Small intestine (tissue), 7 donors: Measurements from ENCODE around the gene EEFSEC. TPM values are rescaled to one million over a fixed set of nuclear protein-coding genes. Genes with fewer than 3 reads are reported as not detected.

Experiments used
- DNase-seq, 2 donors: peaks; one replicate each; pipeline versions ENCODE4 v3.0.0 to v3.0.0-alpha.2; 2013
- FAIRE-seq: peaks from 2 replicates; lab custom pipeline; 2012; peaks lifted over from hg19 to GRCh38; lab: Jason Lieb, UNC
- H3K27ac ChIP-seq, 3 donors: one replicate each; pipeline ENCODE4 v1.5.1; 2013; ENCODE audit warnings: low read length in 2 of 3, mild to moderate bottlenecking in 2 of 3, control low read depth in 1 of 3, inconsistent platforms in 1 of 3, low read depth in 1 of 3, moderate library complexity in 1 of 3
- H3K27me3 ChIP-seq, 3 donors: one replicate each; pipeline ENCODE4 v1.6.1; 2013; ENCODE audit warnings: low read length in 3 of 3, inconsistent platforms in 1 of 3; ENCODE audit not compliant: control insufficient read depth in 3 of 3, insufficient read depth in 3 of 3
- H3K36me3 ChIP-seq, 3 donors: one replicate each; pipeline ENCODE4 v1.6.1; 2013; ENCODE audit warnings: low read length in 3 of 3, inconsistent platforms in 1 of 3, low read depth in 1 of 3, mild to moderate bottlenecking in 1 of 3, moderate library complexity in 1 of 3; ENCODE audit not compliant: control insufficient read depth in 3 of 3, insufficient read depth in 2 of 3
- H3K4me1 ChIP-seq, 3 donors: one replicate each; pipeline ENCODE4 v1.6.1; 2013; ENCODE audit warnings: low read length in 2 of 3, inconsistent platforms in 1 of 3, low read depth in 1 of 3, mild to moderate bottlenecking in 1 of 3, moderate library complexity in 1 of 3; ENCODE audit not compliant: control insufficient read depth in 3 of 3, insufficient read depth in 2 of 3
- H3K4me3 ChIP-seq, 3 donors: one replicate each; pipeline ENCODE4 v1.5.1; 2013; ENCODE audit warnings: low read length in 3 of 3, control low read depth in 1 of 3, inconsistent platforms in 1 of 3, low read depth in 1 of 3, mild to moderate bottlenecking in 1 of 3, moderate library complexity in 1 of 3
- H3K9me3 ChIP-seq, 2 donors: one replicate each; pipeline ENCODE4 v1.6.1; 2013; ENCODE audit warnings: low read depth in 1 of 2, low read length in 1 of 2; ENCODE audit not compliant: control insufficient read depth in 2 of 2, insufficient read depth in 1 of 2
- WGBS, 3 donors: extraction: QIAGEN DNeasy Blood & Tissue Kit; methylation state at CpG; one replicate each; pipeline ENCODE4 v1.1.7; 2013; 5-methylcytosine and 5-hydroxymethylcytosine counted together
- polyA plus RNA-seq, 4 donors: library from polyadenylated mRNA; stranded (reverse) in 3 of 4; unstranded in 1 of 4; fragments of 200-250 nt in 3 of 4; fragments of 120-200 nt in 1 of 4; gene quantifications; one replicate each; pipeline versions ENCODE4 v1.2.1 to v1.2.3, GENCODE V29; 2013
- donor health status: healthy with polysubstance abuse.
- donor health status: control.
- donor health status: control.
- donor health status: Bipolar disorder and iron deficiency.
- donor health status: healthy.

Gene EEFSEC
- polyA plus RNA-seq, 4 donors, result 4.9 to 29.0 (median 10.2) TPM

DNA sequence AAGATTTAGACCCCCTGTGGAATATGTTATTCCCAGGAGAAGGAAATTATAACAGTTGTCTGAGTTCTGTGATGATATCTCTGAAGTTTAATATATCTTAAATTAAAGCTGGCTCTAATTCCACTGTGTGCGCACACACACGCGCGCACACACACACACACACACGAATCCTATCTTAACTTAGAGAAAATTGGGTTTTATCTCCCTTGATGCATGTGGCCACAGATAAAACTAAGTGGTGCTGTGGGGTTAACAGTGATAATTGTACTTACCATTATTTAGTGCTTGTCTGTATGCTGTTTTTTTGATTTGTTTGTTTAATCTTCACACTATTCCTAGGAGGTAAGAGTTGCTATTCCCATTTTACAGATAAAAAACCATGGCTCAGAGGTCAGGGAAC, 7.4 kb downstream of the EEFSEC start:
- H3K4me3 ChIP-seq, result no peak overlapping the region
- no peaks in the 10 kb centered on the region for H3K4me1 ChIP-seq
- WGBS, 3 donors, result 90 to 95% (median 94%) methylated on average over 5 of the region's 5 CpGs
- H3K27ac ChIP-seq, result no peak overlapping the region
- FAIRE-seq, result no peak
- H3K27me3 ChIP-seq, result no peaks in the 10 kb centered on the region
- H3K9me3 ChIP-seq, result peaks cover 0 to 4% of the 10 kb centered on the region in 2 donors
- peaks cover 0 to 22% (median 0%) of the 10 kb centered on the region in 3 donors for H3K36me3 ChIP-seq
- no peak for DNase-seq

DNA sequence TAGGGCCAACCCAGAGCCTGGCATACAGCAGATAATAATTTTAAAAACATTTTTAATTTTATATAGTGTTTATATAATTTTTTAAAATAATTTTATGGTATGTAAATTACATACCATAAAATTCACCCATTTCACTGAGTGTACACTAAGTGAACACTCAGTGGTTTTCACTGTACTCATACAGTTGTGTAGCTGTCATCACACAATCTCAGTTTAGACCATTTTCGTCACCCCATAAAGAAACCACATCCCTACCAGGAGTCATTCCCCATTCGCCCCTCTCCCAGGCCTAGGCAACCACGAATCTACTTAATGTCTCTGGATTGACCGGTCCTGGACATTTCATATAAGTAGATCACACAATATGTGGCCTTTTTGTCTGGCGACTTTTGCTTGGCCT, 10.2 kb downstream of the EEFSEC start:
- Histone ChIP-seq H3K4me3 (no peak overlapping the region), H3K4me1 (peaks cover 0 to 4% (median 0%) of the 10 kb centered on the region in 3 donors), H3K27ac (no peak overlapping the region), H3K36me3 (peaks cover 0 to 29% (median 0%) of the 10 kb centered on the region in 3 donors), H3K27me3 (no peaks in the 10 kb centered on the region), H3K9me3 (no peaks in the 10 kb centered on the region)
- DNase-seq, result no peak
- no peak for FAIRE-seq
- WGBS, 3 donors, result 53 to 92% (median 70%) methylated on average over 5 of the region's 5 CpGs

DNA sequence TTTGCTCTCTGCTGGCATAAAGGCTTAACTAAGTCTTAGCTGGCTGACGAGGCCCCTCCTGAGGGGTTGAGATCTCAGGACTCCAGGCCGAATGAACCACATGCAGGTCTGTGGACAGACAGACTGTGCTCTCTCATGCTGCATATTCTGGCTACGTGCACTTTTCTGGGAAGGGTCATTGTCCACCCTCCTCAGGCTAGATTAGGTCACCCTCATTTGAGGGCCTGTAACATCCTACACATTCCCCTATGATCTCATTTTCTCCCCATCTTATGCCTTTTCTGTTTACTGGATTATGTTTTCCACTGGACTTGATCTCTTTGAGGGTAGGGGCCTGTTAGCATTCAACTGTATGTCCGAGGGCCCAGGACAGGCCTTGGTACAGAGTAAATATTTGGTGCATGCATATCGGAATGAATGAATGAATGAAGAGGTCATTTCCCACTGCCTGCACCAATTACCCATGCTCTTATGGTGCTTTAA, 13.7 kb downstream of the EEFSEC start:
- Histone ChIP-seq H3K27me3 (no peaks in the 10 kb centered on the region), H3K4me3 (no peak overlapping the region), H3K9me3 (no peaks in the 10 kb centered on the region), H3K36me3 (peaks cover 0 to 20% (median 0%) of the 10 kb centered on the region in 3 donors), H3K4me1 (peaks cover 0 to 11% (median 0%) of the 10 kb centered on the region in 3 donors), H3K27ac (no peak overlapping the region)
- 89 to 94% (median 89%) methylated on average over 5 of the region's 5 CpGs for WGBS, 3 donors
- FAIRE-seq (no peak), DNase-seq (no peak)

DNA sequence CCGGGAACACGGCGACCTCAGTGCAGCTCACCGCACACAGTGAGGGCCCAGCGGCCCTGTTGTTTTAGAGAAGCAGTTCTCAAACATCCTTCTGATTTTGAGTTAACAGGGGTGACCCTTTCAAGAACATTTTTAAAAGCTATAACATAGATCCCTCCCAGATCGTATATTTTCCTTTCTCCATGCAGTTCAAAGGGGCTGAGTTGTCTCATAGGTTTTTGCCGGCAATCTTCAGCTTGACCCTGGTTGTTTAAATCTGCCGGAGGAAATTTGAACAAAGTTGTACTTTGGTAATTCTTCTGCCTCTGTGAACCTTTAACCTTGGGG, 14.3 kb downstream of the EEFSEC start:
- Histone ChIP-seq H3K36me3 (peaks cover 0 to 16% (median 0%) of the 10 kb centered on the region in 3 donors), H3K9me3 (no peaks in the 10 kb centered on the region), H3K4me3 (no peak overlapping the region), H3K4me1 (peaks cover 0 to 11% (median 0%) of the 10 kb centered on the region in 3 donors), H3K27me3 (no peaks in the 10 kb centered on the region), H3K27ac (peak overlapping the region in 1 of 3 donors; percentile 6)
- FAIRE-seq (no peak), DNase-seq (no peak)
- 88 to 95% (median 88%) methylated on average over 8 of the region's 8 CpGs for WGBS, 3 donors

DNA sequence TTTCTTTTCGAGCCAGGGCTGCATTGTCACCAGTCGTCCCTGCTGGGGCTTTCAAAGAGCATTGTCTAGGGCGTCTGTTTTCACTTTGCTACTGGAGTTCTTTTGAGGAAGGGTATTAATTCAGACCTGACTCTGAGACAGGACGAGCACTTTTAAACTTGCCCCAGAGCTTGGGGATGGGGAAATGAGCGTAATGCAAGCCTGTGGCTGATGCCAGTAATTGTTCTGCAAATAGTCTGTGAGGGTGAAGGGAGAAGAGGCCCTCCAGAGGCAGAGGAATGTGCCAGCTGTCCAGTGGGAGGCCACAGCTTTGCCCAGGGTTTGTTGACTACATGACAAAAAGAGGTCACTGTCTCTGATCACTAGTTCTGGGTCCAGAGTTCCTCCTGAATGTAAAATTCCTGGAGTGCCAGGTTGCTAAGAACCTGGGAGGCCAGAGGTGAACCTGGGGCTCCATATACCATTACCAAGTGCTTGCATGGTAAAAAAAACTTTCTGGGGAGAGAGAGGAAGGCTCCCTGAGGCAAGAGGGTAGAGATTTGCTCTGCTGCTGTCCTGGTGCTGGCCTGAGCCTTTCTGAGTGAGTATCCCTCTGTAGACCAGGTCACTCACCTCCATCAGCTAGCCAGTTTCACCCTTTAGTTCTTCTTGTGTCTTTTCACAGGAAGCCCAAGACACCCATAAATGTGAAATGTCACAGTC, 14.8 kb downstream of the EEFSEC start:
- WGBS, 3 donors, result 69 to 83% (median 77%) methylated on average over 5 of the region's 5 CpGs
- FAIRE-seq, result no peak

DNA sequence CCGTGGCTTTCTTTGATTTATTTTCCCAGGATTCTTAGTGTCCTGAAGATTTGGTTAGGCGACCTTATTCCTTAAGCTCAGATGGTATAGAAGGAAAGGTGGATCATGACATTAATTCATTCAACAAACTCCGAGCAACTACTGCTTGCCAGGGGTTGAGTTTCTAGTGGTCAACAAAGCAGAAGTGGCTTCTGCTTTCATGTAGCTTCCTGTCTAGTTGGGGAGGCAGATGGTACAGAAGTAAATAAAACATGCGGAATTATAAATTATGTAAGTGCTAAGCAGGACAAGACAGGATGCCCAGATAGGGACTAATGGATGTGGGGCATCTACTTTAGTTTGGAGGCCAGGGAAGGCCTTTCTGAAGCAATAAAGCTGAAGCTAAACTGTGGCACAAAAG, 15.6 kb downstream of the EEFSEC start:
- FAIRE-seq (no peak), DNase-seq (no peak)
- 85 to 91% (median 90%) methylated on average over 4 of the region's 4 CpGs for WGBS, 3 donors
- peaks cover 0 to 15% (median 0%) of the 10 kb centered on the region in 3 donors for H3K4me1 ChIP-seq
- no peak overlapping the region for H3K4me3 ChIP-seq
- H3K36me3 ChIP-seq, result peaks cover 0 to 16% (median 0%) of the 10 kb centered on the region in 3 donors
- H3K27me3 ChIP-seq, result no peaks in the 10 kb centered on the region
- no peaks in the 10 kb centered on the region for H3K9me3 ChIP-seq
- no peak overlapping the region for H3K27ac ChIP-seq

More for the DNA sequence above, 14.8 kb downstream of the EEFSEC start:
- no peaks in the 10 kb centered on the region for H3K27me3 ChIP-seq
- H3K36me3 ChIP-seq, result peaks cover 0 to 16% (median 0%) of the 10 kb centered on the region in 3 donors
- peaks cover 0 to 11% (median 0%) of the 10 kb centered on the region in 3 donors for H3K4me1 ChIP-seq
- H3K27ac ChIP-seq, result peak overlapping the region in 1 of 3 donors; percentile 6
- H3K4me3 ChIP-seq, result no peak overlapping the region
- peak in 1 of 2 donors; percentile 58 for DNase-seq
- no peaks in the 10 kb centered on the region for H3K9me3 ChIP-seq

DNA sequence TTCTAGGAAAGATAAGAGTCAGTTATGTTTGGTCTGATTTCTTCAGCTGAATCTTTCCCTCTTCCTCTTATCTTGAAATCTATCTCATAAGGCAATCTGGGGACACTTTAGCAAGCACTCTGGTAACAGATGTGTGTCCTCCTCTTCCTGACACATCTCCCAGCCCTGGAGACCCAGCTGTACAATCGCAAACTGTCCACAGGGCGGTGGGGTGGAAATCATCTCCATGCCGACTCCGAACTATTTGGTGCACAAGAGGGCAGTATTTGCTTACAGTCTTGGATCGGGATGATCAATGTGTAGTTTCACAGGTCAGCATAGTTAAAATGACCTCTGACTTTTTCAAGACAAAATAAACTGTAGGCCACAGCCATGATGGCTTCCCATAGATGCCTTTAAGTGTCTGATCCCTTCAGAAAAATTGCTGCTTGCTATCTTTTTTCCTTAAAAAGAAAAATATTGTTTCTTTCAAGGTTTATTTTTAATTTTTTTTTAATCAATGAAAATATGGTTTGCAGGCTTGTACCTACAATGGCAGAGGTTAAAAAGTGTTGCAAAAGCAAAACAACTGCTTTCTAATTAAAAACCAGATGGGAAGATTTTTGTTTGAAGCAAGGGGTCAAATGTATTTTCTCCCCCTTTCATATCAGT, 17.7 kb downstream of the EEFSEC start:
- no peak for FAIRE-seq
- WGBS, 3 donors, result 32 to 41% (median 33%) methylated on average over 5 of the region's 5 CpGs
- H3K36me3 ChIP-seq, result peaks cover 0 to 7% (median 0%) of the 10 kb centered on the region in 3 donors

DNA sequence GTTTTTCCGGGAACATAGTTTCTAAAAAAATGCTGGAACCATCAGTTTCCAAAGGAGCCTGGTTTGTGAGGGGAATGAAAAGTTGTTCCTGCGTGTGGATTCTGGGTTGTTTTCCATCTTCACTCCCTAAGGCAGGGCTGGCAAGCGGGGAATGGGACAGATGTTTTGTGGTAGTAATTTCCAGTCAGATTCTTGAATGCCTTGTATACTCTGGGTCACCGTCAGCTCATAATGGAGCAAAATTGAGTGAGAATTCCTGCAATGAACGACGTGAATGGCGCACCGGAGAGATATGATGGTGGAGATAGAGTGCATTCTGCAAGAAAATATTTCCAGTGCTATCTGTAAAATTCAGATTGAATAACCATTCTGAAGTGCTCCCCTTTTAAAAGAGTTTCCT, 19.9 kb downstream of the EEFSEC start:
- Histone ChIP-seq H3K9me3 (no peaks in the 10 kb centered on the region), H3K27me3 (no peaks in the 10 kb centered on the region), H3K27ac (no peak overlapping the region), H3K36me3 (no peaks in the 10 kb centered on the region), H3K4me1 (peaks cover 0 to 20% (median 0%) of the 10 kb centered on the region in 3 donors), H3K4me3 (no peak overlapping the region)
- 83 to 97% (median 95%) methylated on average over 8 of the region's 8 CpGs for WGBS, 3 donors
- FAIRE-seq (no peak), DNase-seq (no peak)

More for the DNA sequence above, 17.7 kb downstream of the EEFSEC start:
- Histone ChIP-seq H3K27ac (no peak overlapping the region), H3K9me3 (no peaks in the 10 kb centered on the region), H3K27me3 (no peaks in the 10 kb centered on the region), H3K4me1 (peaks cover 0 to 24% (median 0%) of the 10 kb centered on the region in 3 donors), H3K4me3 (no peak overlapping the region)
- peak; percentile 46 to 54 for DNase-seq
